Ovary (tissue), 3 donors: ENCODE measurements around the gene DNAAF2.

Experiments
- CTCF ChIP-seq, 3 donors: fragments of 450-650 bp in 2 of 3; fragments of 200-600 bp in 1 of 3; IDR thresholded peaks; one replicate each; pipeline versions ENCODE4 v1.5.1 to v1.8.0; 2016 to 2022; ENCODE audit warnings: antibody characterized with exemption in 3 of 3, mild to moderate bottlenecking in 1 of 3
- POLR2A ChIP-seq: fragments of 450-650 bp; IDR thresholded peaks from one replicate; pipeline ENCODE4 v1.6.1; 2017; ENCODE audit warnings: antibody characterized with exemption, mild to moderate bottlenecking, moderate library complexity
- donor health status: DM: no; HTN: no; CAD: no.

- TF ChIP-seq CTCF (IDR thresholded peaks at IDR 0.05) (peak in 2 of 3 donors; percentile 8 to 38), POLR2A (peak; percentile 32)
Measured at GRCh38 chr14:49598485-49599300, 36.4 kb downstream of the DNAAF2 start, which contains the start of gene LRR1.
